Type B pancreatic cell (in vitro differentiated cells): Measurements from ENCODE around the gene MSI2. TPM values are rescaled to one million over a fixed set of nuclear protein-coding genes. Genes with fewer than 3 reads are reported as not detected.
A peak's percentile ranks its signal among the peaks of the same experiment; 100 is the strongest.

Source experiments
- DNase-seq: peaks from one replicate; pipeline ENCODE4 v3.0.0; 2021; ENCODE audit warnings: mixed read lengths; ENCODE audit not compliant: unreplicated experiment; ENCODE audit errors: extremely low spot score
- H3K27ac Mint-ChIP-seq: 2 replicates; pipeline ENCODE4 v1.8.0; 2021; ENCODE audit warnings: mild to moderate bottlenecking, mixed read lengths
- H3K27me3 Mint-ChIP-seq: 2 replicates; pipeline ENCODE4 v1.8.0; 2021; ENCODE audit warnings: mixed read lengths
- H3K36me3 Mint-ChIP-seq: 2 replicates; pipeline ENCODE4 v1.8.0; 2021; ENCODE audit warnings: mixed read lengths
- H3K4me1 Mint-ChIP-seq: one replicate; pipeline ENCODE4 v1.8.0; 2021; ENCODE audit warnings: mixed read lengths; ENCODE audit not compliant: unreplicated experiment
- H3K4me3 Mint-ChIP-seq: 2 replicates; pipeline ENCODE4 v1.8.0; 2021; ENCODE audit warnings: mild to moderate bottlenecking, mixed read lengths
- H3K9me3 Mint-ChIP-seq: 2 replicates; pipeline ENCODE4 v1.8.0; 2021; ENCODE audit warnings: mixed read lengths
- total RNA-seq: library from RNA; stranded (reverse); gene quantifications from 2 replicates; pipeline ENCODE4 v1.2.1, GENCODE V29; 2021; ENCODE audit warnings: low replicate concordance
- TF ChIP-seq, protein P1 (sequence below): fragments of 200-600 bp; sonication (generic); conservative IDR thresholded peaks from 2 replicates; pipeline ENCODE4 v1.5.0; 2021; ENCODE audit warnings: antibody characterized with exemption, mild to moderate bottlenecking

MSI2 gene
- total RNA-seq, 1 donor from 2014 or later, result 158 TPM

DNA sequence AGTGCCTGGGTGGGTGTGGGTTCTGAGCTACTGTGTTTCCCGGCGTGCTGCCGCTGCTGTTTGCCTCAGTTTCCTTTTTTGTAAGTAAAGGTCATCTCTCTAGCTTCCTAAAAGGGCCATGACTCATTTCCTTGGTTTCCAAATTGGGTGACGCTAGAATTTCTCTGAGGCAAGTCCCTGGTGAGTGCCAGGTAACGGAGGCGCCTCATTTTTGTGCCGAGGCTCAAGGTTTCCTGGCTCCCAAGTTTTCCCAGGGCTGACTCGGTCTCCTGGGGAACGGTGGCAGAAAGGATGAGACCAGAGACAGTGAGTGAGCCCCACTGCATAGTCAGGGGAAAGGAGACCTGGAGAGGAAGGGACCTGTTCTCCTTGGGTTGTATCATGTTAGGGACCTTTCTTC lies 20.3 kb downstream of the MSI2 start:
- TF ChIP-seq, protein P1, sequence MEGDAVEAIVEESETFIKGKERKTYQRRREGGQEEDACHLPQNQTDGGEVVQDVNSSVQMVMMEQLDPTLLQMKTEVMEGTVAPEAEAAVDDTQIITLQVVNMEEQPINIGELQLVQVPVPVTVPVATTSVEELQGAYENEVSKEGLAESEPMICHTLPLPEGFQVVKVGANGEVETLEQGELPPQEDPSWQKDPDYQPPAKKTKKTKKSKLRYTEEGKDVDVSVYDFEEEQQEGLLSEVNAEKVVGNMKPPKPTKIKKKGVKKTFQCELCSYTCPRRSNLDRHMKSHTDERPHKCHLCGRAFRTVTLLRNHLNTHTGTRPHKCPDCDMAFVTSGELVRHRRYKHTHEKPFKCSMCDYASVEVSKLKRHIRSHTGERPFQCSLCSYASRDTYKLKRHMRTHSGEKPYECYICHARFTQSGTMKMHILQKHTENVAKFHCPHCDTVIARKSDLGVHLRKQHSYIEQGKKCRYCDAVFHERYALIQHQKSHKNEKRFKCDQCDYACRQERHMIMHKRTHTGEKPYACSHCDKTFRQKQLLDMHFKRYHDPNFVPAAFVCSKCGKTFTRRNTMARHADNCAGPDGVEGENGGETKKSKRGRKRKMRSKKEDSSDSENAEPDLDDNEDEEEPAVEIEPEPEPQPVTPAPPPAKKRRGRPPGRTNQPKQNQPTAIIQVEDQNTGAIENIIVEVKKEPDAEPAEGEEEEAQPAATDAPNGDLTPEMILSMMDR, result no peak
- DNase-seq, result no peak
- Mint-ChIP-seq H3K4me3 (no peak overlapping the region), H3K27ac (no peak overlapping the region), H3K4me1 (peaks cover 35% of the 10 kb centered on the region), H3K9me3 (no peaks in the 10 kb centered on the region), H3K36me3 (peaks cover 43% of the 10 kb centered on the region), H3K27me3 (no peaks in the 10 kb centered on the region)

DNA sequence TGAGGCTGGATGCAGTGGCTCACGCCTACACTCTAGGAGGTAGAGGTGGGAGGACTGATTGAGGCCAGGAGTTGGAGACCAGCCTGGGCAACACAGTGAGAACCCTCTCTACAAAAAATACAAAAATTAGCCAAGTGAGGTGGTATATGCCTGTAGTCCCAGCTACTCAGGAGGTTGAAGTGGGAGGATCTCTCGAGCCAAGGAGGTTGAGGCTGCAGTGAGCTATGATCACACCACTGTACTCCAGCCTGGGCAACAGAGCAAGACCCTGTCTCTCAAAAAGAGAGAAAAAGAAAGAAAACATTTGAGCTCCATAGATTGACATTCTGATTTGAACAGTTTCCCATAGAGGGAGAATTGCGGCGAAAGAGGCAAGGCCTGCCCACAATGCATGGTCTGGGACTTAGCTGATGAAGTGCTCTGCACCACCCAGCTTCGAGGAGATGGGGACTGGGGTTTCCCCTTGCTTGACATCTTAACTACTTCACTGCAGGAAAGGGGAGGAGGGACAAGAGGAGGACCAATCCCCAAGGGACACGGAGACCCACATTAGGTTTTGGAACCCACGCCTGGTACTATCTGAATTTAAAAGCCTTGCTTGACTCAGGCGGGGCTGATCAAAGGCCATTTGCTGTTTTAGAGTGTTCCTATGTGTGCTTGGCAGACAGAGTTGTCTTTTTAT lies 21.7 kb downstream of the MSI2 start:
- H3K27me3 Mint-ChIP-seq, result no peaks in the 10 kb centered on the region
- TF ChIP-seq, protein P1, result no peak
- no peak for DNase-seq
- H3K27ac Mint-ChIP-seq, result no peak overlapping the region
- no peak overlapping the region for H3K4me3 Mint-ChIP-seq
- H3K4me1 Mint-ChIP-seq, result peaks cover 41% of the 10 kb centered on the region
- H3K36me3 Mint-ChIP-seq, result peaks cover 43% of the 10 kb centered on the region
- H3K9me3 Mint-ChIP-seq, result no peaks in the 10 kb centered on the region

DNA sequence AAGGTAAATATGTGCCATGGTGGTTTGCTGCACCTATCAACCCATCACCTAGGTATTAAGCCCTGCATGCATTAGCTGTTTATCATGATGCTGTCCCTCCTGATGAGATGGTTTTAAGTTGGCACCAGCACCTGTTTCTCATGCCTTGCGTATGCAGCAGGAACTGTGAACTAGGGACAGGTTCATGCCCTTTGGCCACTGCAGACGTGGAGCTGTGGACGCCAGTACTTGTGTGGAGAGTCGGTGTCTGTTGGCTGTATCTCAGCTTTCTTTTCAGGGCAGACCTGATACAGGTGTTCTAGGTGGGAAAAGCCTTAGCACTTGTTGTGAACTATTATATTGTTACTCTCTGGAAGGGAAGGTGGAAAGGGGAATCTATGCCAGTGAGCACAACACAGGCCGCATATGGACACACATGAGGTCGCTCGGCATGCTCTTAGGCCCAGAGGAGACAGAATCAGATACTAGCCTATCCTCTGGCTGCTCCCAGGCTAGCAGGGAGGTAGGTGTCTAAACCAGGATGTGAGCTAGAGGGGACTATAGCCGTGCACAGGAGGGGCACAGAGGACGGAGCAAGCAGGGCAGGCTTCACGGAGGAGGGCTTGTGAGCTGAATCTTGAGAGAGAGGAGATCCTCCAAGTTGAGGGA lies 22.5 kb downstream of the MSI2 start:
- H3K9me3 Mint-ChIP-seq, result no peaks in the 10 kb centered on the region
- H3K27ac Mint-ChIP-seq, result no peak overlapping the region
- no peaks in the 10 kb centered on the region for H3K27me3 Mint-ChIP-seq
- TF ChIP-seq, protein P1, result no peak
- no peak overlapping the region for H3K4me3 Mint-ChIP-seq
- peaks cover 47% of the 10 kb centered on the region for H3K36me3 Mint-ChIP-seq
- DNase-seq, result no peak
- H3K4me1 Mint-ChIP-seq, result peaks cover 47% of the 10 kb centered on the region

DNA sequence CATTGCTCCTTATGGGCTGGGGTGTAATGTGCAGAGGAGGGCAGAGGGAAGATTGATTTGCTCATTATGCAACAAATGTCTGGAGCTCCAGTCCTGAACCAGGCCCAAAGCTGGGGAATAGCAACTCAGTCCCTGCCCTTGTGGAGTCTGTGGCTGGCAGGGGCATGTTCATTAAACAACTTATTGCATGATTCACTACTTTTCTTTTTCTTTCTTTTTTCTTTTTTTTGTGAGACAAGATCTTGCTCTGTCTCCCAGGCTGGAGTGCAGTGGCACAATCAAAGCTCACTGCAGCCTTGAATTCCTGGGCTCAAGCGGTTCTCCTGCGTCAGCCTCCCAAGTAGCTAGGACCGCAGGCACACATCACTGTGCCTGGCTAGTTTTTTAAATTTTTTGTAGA lies 23.1 kb downstream of the MSI2 start:
- DNase-seq, result no peak
- no peak overlapping the region for H3K4me3 Mint-ChIP-seq
- H3K36me3 Mint-ChIP-seq, result peaks cover 47% of the 10 kb centered on the region
- peaks cover 47% of the 10 kb centered on the region for H3K4me1 Mint-ChIP-seq
- H3K27me3 Mint-ChIP-seq, result no peaks in the 10 kb centered on the region
- no peak overlapping the region for H3K27ac Mint-ChIP-seq
- no peaks in the 10 kb centered on the region for H3K9me3 Mint-ChIP-seq
- TF ChIP-seq, protein P1, result no peak

- no peaks in the 10 kb centered on the region for H3K27me3 Mint-ChIP-seq
- no peaks in the 10 kb centered on the region for H3K9me3 Mint-ChIP-seq
- peaks cover 36% of the 10 kb centered on the region for H3K36me3 Mint-ChIP-seq
- peak overlapping the region; percentile 48 for H3K4me3 Mint-ChIP-seq
- TF ChIP-seq, protein P1, result no peak
- peak overlapping the region; percentile 19 for H3K27ac Mint-ChIP-seq
- no peak for DNase-seq
- H3K4me1 Mint-ChIP-seq, result peaks cover 65% of the 10 kb centered on the region
Observed at GRCh38 chr17:57281887-57282286, 25.6 kb downstream of the MSI2 start.
